Kidney glomerular epithelial cell (primary cell): Measurements from ENCODE around the gene LOXL1.

Experiments
- DNase-seq: peaks from one replicate; lab custom pipeline; 2025; lab: John Stamatoyannopoulos, UW

LOXL1 gene

DNA sequence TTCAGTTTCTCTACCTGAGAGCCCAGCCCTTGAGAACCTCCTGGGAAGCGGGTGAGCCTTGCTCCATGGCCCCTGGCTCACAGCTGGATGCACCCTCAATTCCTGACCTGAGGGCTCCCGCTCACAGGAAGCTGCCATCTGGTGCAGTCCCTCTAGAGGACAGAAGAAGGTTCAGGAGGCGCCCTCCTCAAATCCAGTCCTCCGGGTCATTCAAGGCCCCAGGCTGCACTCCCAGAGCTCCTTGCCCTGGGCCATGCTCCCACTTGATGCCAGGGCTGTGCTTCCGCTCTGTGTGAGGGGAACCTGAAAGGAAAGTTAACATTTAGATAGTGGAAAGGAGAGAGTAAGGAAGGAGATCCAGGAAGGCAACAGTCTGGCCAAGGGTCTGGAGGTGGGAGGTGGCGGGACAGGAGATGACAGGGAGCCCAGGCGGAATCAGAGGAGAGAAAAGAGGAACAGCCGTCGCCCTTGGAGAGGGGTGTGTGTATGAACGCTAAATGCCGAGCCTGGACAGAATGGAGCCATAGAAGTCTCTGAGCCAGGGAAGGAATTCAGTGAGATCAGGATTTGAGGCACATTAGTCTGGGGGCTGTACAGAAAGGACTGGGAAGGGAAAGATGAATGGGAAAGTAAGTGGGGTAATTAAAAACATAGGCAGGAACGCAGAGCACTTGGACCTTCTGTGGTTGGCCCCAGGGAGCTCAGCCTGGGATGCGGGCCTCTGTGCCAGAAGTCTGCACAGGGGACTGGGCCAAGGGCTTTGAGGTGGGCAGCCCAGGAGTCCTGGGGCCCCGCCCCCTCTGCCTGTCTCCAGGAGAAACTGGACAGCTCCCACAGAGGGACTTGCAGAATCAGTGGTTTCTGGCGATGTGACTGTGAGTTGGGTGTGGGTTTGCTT is 26.8 kb upstream of the LOXL1 start:
- DNase-seq: no peak

DNA sequence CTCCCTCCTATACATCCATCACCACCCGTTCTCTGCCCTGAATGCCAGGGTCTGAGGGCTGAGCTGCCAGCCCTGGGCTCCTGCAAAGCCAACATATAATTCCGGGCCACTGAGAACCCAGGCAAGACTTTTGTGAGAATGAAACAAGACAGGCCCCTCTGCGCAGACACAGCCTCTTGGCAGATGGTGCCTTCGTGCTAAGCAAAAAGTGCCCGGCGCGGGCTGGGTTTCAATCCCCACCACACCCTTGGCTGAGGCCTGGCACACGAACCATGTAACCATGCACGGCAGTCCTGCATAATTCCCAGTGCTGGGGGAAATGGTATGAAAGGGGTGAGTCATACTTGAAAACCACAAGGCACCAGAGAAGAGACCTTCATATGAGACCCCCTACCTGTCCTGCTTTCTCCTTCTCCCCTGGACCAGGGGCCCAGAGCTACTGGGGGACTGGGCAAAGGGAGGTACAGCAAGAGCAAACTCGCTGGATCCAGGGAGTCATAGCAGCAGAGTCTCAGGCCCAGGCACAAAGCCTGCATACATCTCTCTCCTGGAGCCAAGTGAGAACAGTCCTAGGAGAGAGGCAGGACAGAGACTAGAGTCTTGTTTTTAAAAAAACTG is 26.1 kb upstream of the LOXL1 start:
- no peak for DNase-seq

DNA sequence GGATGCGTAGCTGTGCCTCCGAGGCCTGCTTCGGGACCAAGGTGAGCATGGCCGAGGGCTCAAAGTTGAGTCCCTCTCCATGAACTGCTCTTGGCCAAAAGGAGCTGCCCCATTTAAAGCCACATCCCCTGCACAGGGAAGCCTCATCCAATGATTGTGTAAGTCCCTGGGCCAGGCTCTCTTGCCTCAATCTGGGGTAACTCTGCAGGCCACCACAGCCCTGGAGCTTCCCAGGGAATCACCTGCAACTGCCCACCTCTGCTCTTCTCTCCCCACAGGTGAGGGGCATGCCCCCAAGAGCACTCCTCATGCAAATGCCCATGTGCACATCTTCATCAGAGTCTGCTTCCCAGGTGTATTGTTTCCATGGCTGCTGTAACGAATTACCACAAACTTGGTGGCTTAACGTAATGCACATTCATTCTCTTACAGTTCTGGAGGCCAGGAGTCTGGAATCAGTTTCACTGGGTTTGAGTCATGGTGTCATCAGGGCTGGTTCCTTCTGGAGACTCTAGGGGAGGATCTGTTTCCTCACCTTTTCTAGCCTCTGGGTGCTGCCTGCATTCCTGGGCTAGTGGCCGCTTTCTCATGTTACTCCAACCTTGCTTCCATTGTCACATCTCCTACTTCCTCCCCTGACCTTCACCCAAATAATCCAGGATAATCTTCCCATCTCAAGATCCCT is 25.0 kb upstream of the LOXL1 start:
- DNase-seq: no peak

DNA sequence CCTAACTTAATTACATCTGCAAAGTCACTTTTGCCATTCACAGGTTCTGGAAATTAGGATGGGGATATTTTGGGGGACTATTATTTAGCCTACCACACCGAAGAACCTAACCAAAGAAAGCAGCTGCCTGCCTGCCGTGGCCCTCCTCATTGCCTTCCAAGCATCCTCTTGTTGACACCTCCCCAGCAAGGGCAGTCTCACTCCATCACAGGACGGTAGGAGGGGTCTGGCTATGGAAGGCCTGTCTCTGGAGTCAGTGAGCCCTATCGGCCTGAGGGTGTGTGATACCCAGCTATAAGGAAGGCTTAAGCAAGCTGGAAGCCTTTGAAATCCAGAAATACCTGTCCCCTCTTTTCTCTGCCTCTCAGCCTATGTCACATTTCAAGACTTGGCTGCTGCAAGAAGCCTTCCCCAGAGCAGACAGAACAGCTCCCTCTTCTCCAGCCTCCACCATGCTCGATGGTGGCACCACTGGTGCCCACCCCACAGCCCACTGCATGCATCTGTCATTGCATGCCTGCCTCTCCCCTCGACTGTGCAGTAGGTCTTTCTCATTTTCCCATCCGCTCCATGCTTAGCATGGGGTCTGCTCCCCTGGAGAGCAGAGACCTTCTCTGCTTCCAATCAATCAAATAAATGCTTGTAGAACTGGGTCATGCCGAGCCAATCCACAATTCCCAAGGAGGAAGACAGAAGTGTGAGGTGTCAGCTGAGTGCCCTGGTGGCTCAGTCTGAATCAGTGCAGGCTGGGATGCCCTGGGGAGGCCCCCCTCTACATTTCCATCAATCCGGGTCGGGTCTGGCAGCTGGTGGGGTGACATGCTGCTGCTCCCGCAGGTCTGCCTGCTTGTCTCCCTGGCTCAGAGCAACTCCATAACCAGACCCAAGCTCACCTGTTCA is 23.9 kb upstream of the LOXL1 start:
- no peak for DNase-seq

DNA sequence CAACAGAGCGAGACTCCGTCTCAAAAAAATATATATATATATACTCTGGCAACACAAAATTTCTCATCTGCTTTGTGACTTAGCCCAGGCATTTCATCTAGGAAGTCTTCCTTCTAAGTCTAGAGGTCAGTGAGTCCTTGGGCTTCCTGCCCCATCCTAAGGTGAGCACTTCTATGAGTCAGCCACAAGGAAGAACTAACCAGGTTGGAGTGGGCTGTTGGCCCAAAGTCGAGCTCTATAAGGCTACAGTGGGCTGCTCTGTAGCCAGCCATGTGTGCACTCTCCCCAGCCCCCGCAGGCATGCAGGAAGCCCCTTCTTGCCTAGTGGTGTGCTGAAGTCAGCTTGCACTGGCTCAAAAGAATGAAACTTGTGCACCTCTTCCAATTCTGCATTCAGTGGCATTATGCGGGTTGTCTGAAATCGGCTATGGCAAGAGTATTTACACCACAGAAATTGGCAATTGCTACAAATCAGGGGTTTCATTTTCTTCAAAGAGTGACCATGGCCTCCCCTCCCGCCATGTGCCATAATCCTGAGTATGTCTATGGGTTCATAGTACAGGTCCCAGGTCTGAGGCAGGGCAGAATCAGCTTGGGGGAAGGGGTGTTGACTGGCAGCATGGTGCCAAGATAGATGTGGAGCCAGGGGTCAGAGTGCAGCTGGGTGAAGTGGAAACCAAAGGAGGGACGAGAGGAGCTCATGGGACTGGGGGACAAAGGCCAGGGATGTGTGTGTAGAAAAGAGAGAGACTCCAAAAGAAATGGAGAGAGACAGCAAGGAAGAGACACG is 22.0 kb upstream of the LOXL1 start:
- no peak for DNase-seq

DNA sequence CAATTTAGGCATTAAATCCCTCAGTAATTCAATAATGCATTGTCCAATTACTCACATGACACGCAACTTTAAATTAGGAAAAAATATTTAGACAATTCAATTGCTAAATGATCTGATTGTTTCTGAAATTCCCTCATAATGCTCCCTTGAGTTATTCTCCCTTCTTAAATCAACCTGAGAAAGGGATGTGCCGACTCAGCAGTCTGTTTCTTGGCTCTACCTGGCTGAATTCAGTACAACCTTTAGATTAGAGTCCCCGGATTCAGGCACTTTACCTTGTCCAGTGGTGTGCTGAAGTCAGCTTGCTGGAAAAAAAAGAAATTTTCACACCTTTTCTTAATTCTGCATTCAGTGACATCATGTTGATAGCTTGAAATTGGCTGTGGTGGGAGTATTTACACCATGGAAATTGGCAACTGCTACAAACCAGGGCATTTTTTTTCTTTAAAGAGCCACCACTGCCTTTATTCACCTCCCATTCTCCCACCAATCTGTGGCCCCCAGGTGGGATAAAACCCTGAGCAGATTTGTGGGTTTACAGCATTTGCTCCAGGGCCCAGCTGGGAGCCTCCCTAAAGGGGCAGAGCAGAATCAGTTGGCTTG is 20.9 kb upstream of the LOXL1 start:
- no peak for DNase-seq

DNA sequence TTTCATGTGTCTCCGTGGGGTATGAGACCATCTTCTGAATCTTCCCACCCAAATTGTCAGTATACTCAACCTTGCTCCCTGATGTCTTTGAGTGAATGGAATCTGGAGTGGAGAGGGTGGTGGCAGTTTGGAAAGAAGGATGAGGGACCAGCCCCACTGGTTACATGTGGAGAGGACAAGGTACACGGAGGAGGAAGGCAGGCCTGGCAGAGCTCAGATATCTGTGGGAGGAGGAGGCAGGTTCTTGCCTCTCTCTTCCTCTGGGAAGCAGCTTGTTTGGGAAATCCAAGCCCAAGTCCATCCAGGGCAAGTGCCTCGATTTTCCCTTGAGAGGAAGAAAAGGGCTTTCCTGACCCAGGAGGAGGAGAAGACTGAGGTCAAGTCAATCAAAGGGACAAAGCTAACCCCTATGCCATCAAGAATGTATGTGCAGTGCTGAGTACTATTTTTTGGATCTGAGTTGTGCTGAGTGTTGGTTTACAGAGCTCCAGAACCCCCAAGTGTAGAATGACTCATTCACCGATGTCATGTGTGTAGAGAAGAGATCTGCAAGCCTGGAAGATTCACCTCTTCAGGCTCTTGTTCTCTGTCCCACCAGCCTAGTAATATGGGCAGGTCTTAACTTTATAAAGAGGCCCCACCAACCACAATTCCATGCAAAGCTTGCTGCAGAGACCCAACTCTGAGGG is 19.8 kb upstream of the LOXL1 start:
- no peak for DNase-seq

DNA sequence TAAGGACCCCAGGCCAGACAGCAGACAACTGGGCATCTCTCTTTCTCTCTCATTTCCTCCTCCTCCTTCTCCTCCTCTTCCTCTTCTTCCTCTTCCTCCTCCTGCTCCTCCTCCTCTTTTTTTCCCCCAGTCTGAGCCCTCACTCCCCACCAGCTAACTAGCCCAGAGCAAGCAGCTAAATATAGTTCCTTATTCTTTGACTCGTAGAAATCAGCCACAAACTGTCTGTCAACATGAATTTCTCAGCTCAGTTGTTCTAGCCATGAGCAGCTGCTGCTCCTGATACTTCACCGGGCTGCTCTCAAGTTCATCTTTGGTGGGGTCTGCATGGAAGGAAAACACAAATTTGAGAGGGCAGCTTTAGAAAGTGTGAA is 19.2 kb upstream of the LOXL1 start:
- DNase-seq: no peak

DNA sequence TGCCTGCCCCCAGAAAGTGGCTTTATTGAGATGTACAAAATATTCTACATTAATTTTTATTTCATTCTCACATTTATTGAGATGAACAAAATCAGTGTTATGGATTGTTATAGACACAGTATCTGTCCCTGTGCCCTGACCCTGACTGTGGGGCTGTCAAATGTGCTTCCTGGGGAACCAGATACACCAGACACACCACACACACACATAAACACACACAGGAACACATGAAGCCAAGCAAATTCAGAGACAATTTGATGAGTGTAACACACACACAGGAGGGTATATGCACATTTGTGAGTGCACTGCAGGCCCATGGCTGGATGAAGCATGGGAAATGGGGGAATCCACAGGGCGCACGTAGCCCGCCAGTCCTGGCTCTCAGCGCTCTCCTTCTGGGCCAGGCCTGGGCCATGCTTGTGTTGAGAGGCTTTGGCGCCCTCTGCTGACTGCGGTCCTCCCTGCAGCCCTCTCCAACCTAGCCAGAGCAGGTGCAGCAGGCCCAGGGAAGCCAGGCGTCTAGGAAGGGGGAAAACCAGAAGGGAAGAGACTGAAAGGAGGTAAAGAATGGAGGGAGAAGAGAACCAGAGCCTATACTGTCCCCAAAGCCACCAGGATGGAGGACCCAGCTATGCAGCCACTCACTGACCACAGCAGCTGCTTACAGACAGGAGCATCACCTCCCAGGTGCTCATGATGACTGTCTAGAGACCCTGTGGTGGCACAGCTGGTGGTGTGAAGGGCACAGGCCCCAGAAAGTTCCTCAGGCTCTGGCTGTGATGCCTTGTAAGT is 18.0 kb upstream of the LOXL1 start:
- DNase-seq: peak; percentile 21

DNA sequence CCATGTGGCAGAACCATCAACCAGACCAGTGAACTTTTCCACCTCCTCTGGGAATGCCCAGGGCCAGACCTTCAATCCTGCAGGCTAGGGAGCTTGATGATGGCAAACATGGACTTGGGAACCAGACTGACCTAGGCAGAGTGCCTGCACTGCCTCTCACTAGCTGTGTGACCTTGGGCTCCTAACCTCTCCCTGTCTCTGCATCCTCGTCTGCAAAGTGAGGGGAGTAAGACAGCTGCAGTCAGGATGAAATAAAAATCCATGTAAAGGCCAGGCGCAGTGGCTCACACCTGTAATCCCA is 17.5 kb upstream of the LOXL1 start:
- DNase-seq: no peak

DNA sequence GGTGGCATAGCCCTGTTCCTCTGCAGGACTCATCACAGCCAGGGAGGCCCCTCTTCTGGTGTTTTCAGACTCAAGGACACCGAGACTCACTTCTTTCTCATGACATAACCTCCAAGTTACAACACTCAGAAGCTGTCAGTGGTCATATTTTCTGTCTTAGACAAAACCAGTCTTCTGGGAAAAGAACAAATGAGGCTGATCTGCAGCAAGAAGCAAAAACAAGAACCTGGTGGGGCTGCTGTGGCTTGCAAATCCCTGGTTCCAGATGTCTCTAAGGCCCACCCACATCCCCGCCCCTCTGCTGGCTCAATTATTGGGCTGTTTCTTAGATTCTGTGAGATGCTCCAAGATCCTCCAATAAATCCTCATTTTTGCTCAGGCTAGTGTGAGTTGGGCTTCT is 16.6 kb upstream of the LOXL1 start:
- no peak for DNase-seq

DNA sequence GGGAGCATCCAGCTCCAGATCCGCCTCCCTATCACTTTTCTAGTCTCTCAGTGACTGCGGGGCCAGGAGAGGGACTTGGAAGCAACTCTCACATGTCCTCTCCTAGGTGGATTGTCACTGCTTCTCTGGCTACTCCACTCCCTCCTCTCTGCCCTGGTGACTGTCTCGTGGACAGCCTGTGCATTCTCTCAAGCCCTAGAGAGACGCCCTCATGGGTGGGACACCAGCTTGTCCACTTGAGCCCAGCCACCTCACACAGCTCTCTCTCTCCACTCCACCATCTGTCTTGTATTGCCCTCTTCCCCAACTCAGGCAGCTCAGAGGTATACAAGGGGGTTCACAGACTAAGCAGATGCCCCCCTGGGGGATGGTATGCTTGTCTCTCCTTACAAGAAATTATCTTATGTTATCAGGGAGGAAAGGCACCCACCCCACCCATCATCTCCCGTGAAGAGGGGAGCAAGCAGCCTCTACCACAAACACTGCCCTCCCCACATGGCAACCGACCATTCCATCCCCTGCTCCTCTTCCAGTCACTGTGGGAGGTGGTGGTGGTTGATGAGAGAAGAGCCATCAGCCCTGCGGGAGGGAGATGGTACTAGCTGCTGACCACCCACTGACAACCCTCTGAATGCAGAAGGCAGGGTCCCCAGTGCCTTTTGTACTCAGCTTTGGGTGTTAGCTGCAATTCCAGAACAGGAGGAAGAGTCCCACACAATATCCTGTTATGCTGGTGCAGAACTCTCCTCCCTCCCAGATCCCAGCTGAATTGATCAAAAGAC is 15.5 kb upstream of the LOXL1 start:
- DNase-seq: no peak

DNA sequence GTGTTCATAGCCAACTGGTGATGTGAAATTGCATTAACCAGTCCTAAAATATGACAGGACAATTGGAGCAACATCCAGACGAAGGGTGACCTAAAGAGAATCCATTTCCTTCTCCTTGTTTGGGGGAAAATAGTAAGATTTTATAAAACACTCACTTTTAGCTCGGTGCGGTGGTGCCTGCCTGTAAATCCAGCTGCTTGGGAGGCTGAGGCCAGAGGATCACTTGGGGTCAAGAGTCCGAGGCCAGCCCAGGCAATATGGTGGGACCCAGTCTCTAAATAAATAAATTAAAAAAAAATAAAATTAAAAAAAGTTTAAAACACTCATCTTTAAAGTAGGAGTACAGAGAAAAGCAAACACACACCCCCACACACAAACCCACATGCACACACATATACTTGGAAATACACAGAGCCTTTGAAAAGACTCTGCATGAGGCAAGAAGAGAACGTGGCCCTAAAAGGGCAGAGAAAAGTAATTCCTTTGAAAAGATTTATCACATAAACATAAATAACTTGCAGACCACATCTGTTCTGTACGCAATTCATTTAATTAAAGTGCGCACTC is 14.1 kb upstream of the LOXL1 start:
- no peak for DNase-seq

DNA sequence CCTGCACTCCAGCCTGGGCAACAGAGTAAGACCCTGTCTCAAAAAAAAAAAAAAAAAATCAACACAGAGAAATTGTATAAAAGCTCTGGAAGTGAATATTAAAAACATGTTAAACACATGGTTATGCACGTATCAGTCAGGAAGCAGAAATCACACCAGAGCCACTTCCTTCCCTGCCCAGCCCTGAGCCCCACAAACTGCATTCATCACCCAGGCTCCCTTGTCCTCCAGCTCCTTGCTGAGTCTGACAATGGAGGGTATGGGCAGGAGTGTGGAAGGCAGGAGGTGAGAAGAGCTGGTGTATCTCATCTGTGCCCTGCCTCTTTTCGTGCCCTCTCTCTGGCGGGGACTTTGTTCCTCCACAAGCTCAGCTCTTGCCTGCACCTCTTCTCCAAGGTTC is 12.1 kb upstream of the LOXL1 start:
- DNase-seq: no peak

DNA sequence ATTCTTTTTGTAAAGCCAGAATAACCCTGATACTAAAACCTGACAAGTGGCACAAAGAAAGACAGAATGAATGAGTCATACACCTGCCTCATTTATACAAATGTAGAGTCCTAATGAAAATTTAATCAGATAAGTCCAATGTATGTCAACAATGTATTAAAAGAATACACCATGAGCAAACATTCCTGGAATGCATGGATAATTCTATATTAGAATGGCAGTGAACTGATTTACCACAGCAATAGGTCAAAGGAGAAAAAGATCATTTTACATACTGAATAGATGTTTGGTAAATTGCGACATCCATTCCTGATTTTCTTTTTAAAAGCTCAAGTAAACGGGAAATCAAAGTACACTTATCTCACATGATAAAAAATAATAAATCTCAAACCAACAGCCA is 11.2 kb upstream of the LOXL1 start:
- no peak for DNase-seq

DNA sequence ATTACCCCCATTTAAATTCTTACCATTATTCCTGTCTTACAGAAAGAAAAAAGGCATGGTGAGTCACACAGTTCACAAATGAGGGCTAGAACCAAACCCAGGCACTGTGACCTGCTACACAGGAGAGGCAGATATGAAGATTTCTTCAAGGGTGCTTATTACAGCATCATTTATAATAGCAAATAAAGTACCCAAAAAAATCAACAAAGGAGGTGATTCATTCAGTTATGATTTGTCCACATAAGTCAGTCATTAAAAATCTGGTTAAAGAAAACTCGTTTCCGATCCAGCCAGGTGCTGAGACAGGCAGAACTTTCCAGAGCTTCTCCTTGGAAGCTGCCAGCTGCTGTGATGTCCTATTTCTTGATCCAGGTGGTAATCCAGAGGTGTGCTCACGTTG is 7.5 kb upstream of the LOXL1 start:
- peak; percentile 3 for DNase-seq

DNA sequence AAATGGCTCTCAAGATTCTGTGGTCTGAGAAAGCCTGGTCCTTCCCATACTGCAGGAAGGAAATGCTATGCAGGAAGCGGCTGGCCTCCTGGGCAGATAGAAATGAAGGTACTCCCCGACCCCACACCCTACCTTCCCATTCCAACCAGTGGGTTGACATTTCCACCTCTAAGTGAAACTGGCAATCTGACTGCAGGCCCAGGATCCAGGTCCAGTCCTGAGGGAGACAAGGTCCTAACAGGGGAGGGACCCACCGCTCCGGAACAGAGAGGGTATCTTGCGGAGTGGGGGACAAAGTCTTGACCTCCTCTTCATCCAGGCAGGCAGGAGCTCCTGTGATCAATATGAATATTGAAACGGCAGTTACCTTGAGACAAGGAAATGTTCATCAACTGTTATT is 6.6 kb upstream of the LOXL1 start:
- no peak for DNase-seq

DNA sequence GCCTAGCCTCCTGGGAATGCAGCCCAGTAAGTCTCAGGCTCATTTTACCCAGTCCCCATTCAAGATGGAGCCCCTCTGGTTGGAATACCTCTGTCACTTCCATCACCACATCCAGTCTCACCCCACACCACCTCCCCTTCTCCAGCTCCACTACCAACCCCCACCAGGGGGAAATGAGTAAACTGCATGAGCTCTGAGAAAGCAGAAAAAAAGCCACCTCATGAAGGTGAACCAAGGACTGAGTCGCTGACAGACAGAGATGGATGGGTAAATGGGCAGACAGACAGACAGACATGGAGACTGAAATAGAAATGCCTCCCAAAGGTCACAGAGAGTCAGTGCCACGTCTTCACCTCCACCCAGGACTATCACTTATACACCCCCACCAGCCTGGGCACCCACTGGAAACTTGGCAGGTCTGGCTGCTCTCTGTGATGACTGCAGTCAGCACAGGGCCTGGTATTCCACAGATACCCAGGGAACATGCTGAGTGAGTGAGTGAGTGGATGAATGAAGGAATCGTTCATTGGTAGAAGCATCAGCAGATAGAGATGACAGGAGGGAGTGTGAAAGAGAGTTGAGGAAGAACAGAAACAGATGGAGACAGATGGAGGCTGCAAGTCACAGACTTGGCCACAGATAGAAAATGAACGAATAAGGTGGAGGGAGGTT is 4.9 kb upstream of the LOXL1 start:
- DNase-seq: no peak
